Small intestine (tissue), 7 donors: ENCODE measurements around the gene ZMYM2. TPM values are rescaled to one million over a fixed set of nuclear protein-coding genes. Genes with fewer than 3 reads are reported as not detected.
A peak's percentile ranks its signal among the peaks of the same experiment; 100 is the strongest.

Experiments
- DNase-seq, 2 donors: peaks; one replicate each; pipeline versions ENCODE4 v3.0.0 to v3.0.0-alpha.2; 2013
- FAIRE-seq: peaks from 2 replicates; lab custom pipeline; 2012; peaks lifted over from hg19 to GRCh38; lab: Jason Lieb, UNC
- H3K27ac ChIP-seq, 3 donors: one replicate each; pipeline ENCODE4 v1.5.1; 2013; ENCODE audit warnings: low read length in 2 of 3, mild to moderate bottlenecking in 2 of 3, control low read depth in 1 of 3, inconsistent platforms in 1 of 3, low read depth in 1 of 3, moderate library complexity in 1 of 3
- H3K27me3 ChIP-seq, 3 donors: one replicate each; pipeline ENCODE4 v1.6.1; 2013; ENCODE audit warnings: low read length in 3 of 3, inconsistent platforms in 1 of 3; ENCODE audit not compliant: control insufficient read depth in 3 of 3, insufficient read depth in 3 of 3
- H3K36me3 ChIP-seq, 3 donors: one replicate each; pipeline ENCODE4 v1.6.1; 2013; ENCODE audit warnings: low read length in 3 of 3, inconsistent platforms in 1 of 3, low read depth in 1 of 3, mild to moderate bottlenecking in 1 of 3, moderate library complexity in 1 of 3; ENCODE audit not compliant: control insufficient read depth in 3 of 3, insufficient read depth in 2 of 3
- H3K4me1 ChIP-seq, 3 donors: one replicate each; pipeline ENCODE4 v1.6.1; 2013; ENCODE audit warnings: low read length in 2 of 3, inconsistent platforms in 1 of 3, low read depth in 1 of 3, mild to moderate bottlenecking in 1 of 3, moderate library complexity in 1 of 3; ENCODE audit not compliant: control insufficient read depth in 3 of 3, insufficient read depth in 2 of 3
- H3K4me3 ChIP-seq, 3 donors: one replicate each; pipeline ENCODE4 v1.5.1; 2013; ENCODE audit warnings: low read length in 3 of 3, control low read depth in 1 of 3, inconsistent platforms in 1 of 3, low read depth in 1 of 3, mild to moderate bottlenecking in 1 of 3, moderate library complexity in 1 of 3
- H3K9me3 ChIP-seq, 2 donors: one replicate each; pipeline ENCODE4 v1.6.1; 2013; ENCODE audit warnings: low read depth in 1 of 2, low read length in 1 of 2; ENCODE audit not compliant: control insufficient read depth in 2 of 2, insufficient read depth in 1 of 2
- WGBS, 3 donors: extraction: QIAGEN DNeasy Blood & Tissue Kit; methylation state at CpG; one replicate each; pipeline ENCODE4 v1.1.7; 2013; 5-methylcytosine and 5-hydroxymethylcytosine counted together
- polyA plus RNA-seq, 4 donors: library from polyadenylated mRNA; stranded (reverse) in 3 of 4; unstranded in 1 of 4; fragments of 200-250 nt in 3 of 4; fragments of 120-200 nt in 1 of 4; gene quantifications; one replicate each; pipeline versions ENCODE4 v1.2.1 to v1.2.3, GENCODE V29; 2013
- donor health status: healthy with polysubstance abuse.
- donor health status: control.
- donor health status: control.
- donor health status: Bipolar disorder and iron deficiency.
- donor health status: healthy.

ZMYM2 gene
- polyA plus RNA-seq, 4 donors, result 13.2 to 52.3 (median 17.9) TPM

DNA sequence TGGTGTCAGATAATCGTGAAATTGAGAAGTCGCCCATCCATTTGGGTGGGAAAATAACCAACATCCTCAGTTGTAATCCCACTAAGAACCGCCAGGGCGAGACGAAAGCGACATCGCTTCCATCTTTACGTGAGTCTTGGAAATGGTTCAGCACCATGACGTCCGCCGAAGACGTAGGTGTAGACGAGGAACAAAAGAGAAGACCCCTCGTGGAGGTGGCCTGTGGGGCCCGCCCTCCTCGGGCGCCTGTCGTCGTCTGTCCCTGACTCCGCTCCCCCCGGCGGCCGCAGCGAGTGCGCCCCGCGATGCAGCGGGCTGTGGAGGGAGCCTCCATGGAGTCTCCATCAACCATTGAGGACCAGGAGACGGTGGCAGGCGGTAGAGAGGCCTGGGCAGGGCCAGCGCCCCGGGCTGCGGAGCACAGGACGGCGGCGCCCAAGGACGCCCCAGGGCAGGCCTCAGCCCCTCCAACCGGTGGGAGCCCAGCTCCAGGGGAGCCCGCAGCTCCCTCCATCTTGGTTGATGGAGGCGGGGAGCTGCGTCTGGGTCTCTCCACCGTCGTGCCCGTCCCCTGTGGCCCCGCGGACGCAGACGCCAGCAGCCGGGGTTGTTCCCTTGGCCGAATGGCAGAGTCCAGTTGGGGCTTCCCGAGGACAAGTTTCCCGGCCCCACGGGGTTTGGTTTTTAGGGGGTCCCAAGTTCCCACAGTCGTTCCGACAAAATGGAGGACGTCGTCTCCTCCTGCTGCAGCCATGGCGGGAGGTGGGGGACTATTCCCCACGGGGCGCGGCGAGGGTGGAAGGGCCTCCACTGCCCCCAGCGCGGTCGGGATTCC, 990 bp upstream of the ZMYM2 start:
- Histone ChIP-seq H3K4me1 (peaks cover 0 to 2% (median 0%) of the 10 kb centered on the region in 3 donors), H3K36me3 (no peaks in the 10 kb centered on the region), H3K9me3 (no peaks in the 10 kb centered on the region), H3K27ac (peak overlapping the region; percentile 96 to 99 (median 99)), H3K4me3 (peak overlapping the region; percentile 67 to 99 (median 73)), H3K27me3 (no peaks in the 10 kb centered on the region)
- FAIRE-seq, result no peak
- WGBS, 3 donors, result 0 to 1% (median 1%) methylated on average over 62 to 65 of the region's 65 CpGs
- peak; percentile 77 to 91 for DNase-seq

DNA sequence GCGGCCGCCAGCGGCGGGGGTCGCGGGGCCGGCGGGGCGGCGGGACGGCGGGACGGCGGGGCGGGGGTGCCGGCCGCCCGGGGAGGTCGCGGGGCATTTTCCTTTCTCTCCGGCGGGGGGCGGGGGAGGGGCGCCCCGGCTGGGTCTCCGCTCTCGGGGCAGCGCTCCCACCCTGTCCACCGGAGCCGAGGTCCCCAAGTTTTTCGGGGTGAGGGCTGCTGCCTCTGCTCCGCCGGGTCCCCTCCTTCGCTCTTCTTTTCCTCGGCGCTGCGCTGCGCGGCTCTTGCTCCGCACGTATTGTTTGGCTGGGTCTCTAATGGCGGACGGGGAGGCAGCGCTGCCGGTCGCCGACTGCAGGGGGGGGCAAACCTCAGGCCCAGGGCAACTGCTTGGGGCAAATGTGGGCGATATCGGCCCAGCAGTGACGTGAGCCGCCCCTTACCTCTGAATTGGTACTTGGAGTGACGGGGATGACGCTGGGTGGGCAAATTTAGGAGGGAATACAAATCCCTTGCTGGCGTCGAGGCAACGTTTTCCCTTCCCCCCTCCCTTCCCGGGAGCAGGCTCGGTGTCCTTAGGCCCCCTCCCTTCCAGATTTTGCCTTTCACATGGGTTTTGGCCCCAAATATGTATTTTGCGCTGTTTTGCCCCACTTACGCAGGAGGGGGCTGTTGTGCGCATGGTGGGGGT, 759 bp downstream of the ZMYM2 start:
- Histone ChIP-seq H3K36me3 (peaks cover 0 to 9% (median 0%) of the 10 kb centered on the region in 3 donors), H3K4me1 (peaks cover 0 to 2% (median 0%) of the 10 kb centered on the region in 3 donors), H3K4me3 (peak overlapping the region; percentile 67 to 99 (median 97)), H3K27ac (peak overlapping the region; percentile 91 to 96 (median 93)), H3K27me3 (no peaks in the 10 kb centered on the region), H3K9me3 (no peaks in the 10 kb centered on the region)
- FAIRE-seq, result no peak
- peak; percentile 42 to 82 for DNase-seq
- WGBS, 3 donors, result 0 to 1% (median 0%) methylated on average over 22 to 61 of the region's 61 CpGs

DNA sequence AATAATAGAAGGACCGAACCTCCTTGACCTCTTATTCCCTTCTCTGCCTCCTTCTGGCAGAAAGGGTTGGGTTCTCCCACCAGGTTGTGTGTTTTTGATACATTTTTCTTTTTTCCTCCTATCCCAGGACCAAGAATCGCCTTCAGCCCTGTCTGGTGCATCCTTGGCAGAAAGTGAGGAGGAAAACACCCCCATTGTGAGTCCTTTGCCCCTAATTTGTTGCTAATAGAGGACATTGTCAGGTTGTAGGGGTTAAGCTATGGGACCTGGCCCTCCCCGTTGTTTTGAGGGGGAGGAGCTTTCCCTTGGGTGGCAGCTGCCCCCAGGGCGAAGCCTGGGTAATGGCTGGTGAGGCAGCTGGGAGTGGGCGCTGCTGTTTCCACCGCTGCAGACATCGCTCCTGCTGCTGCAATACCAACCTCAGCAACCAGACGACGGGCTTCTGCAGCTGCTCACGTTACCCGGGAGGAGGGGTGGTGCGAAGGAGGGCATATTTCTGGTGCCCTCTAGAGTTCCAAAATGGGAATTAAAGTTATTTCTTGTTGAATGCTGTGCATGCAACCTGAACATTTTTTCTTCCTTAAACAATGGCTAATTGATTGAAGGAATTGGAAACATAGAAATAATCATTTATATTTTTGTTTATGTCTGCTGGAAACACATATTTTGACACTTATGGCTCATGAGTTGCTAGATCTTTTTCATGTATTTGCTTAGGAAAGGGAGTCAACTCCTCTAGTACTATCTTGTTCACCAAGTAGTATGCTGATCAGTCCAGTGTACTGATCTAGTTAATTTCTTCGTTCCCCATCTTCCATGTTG, 1.5 kb downstream of the ZMYM2 start:
- WGBS, 3 donors, result 1 to 2% (median 1%) methylated on average over 13 of the region's 13 CpGs
- H3K36me3 ChIP-seq, result peaks cover 0 to 10% (median 0%) of the 10 kb centered on the region in 3 donors
- FAIRE-seq (no peak), DNase-seq (peak; percentile 92)
- H3K4me1 ChIP-seq, result peaks cover 0 to 2% (median 0%) of the 10 kb centered on the region in 3 donors
- H3K9me3 ChIP-seq, result no peaks in the 10 kb centered on the region
- H3K27ac ChIP-seq, result peak overlapping the region; percentile 91 to 96 (median 93)
- no peaks in the 10 kb centered on the region for H3K27me3 ChIP-seq
- H3K4me3 ChIP-seq, result peak overlapping the region; percentile 67 to 99 (median 97)

DNA sequence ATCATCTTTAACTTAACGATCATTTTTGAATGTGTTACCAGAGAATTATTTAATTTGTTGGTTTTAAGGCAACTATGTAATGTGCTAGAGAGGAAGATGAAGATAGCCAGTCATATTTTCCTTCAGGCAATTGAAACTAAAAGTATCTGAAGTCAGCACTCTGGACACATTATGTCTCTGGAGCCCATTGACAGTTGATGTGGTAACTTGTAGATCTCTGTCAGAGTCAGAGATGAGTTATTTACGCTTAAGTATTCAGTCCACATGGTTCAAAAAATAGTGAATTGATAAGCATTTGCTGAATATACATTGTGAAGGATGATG, 2.1 kb downstream of the ZMYM2 start:
- no peak for FAIRE-seq
- H3K36me3 ChIP-seq, result peaks cover 0 to 11% (median 0%) of the 10 kb centered on the region in 3 donors
- H3K4me1 ChIP-seq, result peaks cover 0 to 2% (median 0%) of the 10 kb centered on the region in 3 donors
- no peaks in the 10 kb centered on the region for H3K27me3 ChIP-seq
- DNase-seq, result peak in 1 of 2 donors; percentile 31
- WGBS, 3 donors, result 20 to 46% (median 39%) methylated on average over 2 of the region's 2 CpGs
- no peak overlapping the region for H3K27ac ChIP-seq
- H3K4me3 ChIP-seq, result no peak overlapping the region
- H3K9me3 ChIP-seq, result no peaks in the 10 kb centered on the region

DNA sequence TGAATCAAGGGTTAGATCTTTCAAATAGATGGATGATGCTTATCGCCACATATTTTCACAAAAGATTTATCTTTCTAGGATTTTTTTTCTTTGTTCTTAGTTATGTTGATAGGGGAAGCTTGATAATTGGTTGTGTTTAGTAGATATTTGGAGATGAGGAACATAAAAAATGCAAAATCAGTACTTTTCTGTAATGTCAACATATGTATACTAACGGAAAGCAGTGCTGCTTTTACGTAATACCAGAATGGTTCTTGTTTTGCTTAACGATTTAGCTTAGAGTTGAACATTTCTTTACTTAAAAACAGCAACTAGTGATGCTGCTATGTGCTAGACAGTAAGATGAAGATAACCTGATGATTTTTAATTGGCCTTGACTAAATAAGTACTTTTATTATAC, 3.0 kb downstream of the ZMYM2 start:
- Histone ChIP-seq H3K4me3 (no peak overlapping the region), H3K27me3 (no peaks in the 10 kb centered on the region), H3K9me3 (no peaks in the 10 kb centered on the region), H3K36me3 (peaks cover 0 to 20% (median 3%) of the 10 kb centered on the region in 3 donors), H3K4me1 (peaks cover 0 to 2% (median 0%) of the 10 kb centered on the region in 3 donors), H3K27ac (no peak overlapping the region)
- 47 to 65% (median 52%) methylated on average over 4 of the region's 4 CpGs for WGBS, 3 donors
- FAIRE-seq, result no peak
- DNase-seq, result no peak

DNA sequence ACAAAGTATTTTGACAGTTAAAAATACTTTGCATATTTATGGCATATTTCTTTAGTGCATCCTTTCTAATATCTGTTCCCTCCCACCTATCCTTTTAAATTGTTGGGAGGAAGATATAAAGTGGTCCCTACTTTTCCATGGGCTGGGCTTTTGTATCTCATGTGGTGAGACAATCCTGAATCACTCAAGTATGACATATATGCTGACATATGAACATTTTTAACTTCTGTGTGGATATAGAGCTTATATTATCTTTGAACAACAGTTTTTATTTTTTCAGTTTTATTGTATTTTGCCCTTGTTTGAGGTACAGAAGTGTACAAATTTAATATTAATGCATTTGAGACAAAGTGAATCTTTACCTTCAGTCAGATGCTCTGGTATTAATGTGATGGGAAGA, 3.4 kb downstream of the ZMYM2 start:
- H3K4me3 ChIP-seq, result no peak overlapping the region
- DNase-seq (no peak), FAIRE-seq (no peak)
- no peaks in the 10 kb centered on the region for H3K9me3 ChIP-seq
- H3K36me3 ChIP-seq, result peaks cover 0 to 21% (median 4%) of the 10 kb centered on the region in 3 donors
- H3K4me1 ChIP-seq, result peaks cover 0 to 2% (median 0%) of the 10 kb centered on the region in 3 donors
- no peaks in the 10 kb centered on the region for H3K27me3 ChIP-seq
- no peak overlapping the region for H3K27ac ChIP-seq

DNA sequence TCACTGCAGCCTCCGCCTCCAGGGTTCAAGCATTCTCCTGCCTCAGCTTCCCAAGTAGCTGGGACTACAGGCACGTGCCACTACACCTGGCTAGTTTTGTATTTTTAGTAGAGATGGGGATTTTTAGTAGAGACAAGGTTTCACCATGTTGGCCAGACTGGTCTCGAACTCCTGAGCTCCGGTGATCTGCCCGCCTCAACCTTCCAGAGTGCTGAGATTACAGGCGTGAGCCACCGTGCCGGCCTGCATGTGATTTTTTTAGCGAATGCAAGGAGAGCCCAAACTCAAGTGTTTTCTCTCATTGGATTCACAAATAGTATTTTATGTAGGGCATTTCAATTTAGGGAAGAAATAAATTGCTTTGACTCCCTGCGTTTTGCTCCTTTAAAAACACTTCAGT, 4.4 kb downstream of the ZMYM2 start:
- no peak overlapping the region for H3K27ac ChIP-seq
- FAIRE-seq, result no peak
- WGBS, 3 donors, result 86 to 87% (median 86%) methylated on average over 10 of the region's 10 CpGs
- no peaks in the 10 kb centered on the region for H3K27me3 ChIP-seq
- H3K36me3 ChIP-seq, result peaks cover 0 to 21% (median 6%) of the 10 kb centered on the region in 3 donors
- peaks cover 0 to 2% (median 0%) of the 10 kb centered on the region in 3 donors for H3K4me1 ChIP-seq
- no peaks in the 10 kb centered on the region for H3K9me3 ChIP-seq
- H3K4me3 ChIP-seq, result no peak overlapping the region
- no peak for DNase-seq

DNA sequence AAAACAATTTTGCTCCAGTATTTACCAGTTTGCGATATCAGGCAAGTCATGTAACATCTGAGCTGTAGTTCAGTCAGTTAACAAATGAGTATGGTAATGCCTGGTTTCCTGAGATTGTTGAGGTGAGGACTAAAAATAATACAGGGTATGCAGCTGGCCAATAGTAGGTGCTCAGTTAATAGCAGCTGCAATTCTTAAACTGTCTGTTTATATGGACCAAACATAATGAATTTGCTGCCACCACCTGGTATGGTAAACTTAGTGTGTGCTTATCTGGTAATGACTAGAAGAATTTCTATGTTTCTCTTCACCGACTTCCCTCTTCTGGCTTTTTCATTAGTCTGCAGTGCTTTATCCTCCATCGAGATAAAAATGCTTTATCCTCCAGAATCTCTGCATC, 9.1 kb downstream of the ZMYM2 start:
- 82 to 92% (median 86%) methylated on average over 3 of the region's 3 CpGs for WGBS, 3 donors

More for the DNA sequence above, 9.1 kb downstream of the ZMYM2 start:
- Histone ChIP-seq H3K27ac (no peak overlapping the region), H3K27me3 (no peaks in the 10 kb centered on the region), H3K4me1 (no peaks in the 10 kb centered on the region), H3K36me3 (peaks cover 0 to 24% (median 6%) of the 10 kb centered on the region in 3 donors), H3K4me3 (no peak overlapping the region), H3K9me3 (no peaks in the 10 kb centered on the region)
- FAIRE-seq (no peak), DNase-seq (no peak)
